ENCODE results near the gene MIR17HG. TPM values are rescaled to one million over a fixed set of nuclear protein-coding genes. Genes with fewer than 3 reads are reported as not detected.
"Not testable (repeated sequence)": the region's sequence is repeated elsewhere in the genome, so short reads cannot be mapped to it uniquely, and the experiment has no call there.

MIR17HG gene
- total and polyA plus RNA-seq, 2 donors from 2014 or later, result 1.2 to 5.7 TPM

DNA sequence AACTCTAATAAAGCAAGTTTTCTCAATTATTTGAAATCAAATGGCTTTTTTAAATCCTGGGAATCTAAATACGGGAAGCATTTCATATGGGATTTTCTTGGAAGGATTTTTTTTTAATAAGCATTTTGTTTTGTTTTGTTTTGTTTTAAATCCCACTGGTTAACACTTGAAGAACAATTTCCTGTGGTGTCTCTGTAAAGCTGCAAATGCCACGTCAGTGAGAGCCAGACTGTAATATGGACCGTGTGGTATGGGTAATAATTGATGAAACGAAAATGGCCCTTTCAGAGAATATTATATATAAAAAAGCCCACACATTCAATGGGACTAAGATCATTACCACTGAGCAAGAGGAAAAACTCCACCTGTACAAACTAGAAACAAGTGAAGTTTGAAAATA lies 33.9 kb upstream of the MIR17HG start:
- H3K9me3 ChIP-seq (ENCODE audit: control insufficient read depth in 2 of 3, insufficient read depth in 1 of 3, low read length in 3 of 3), result no peaks in the 10 kb centered on the region
- no peak overlapping the region for H3K9ac ChIP-seq (ENCODE audit: low read length in 3 of 3)
- DNase-seq (no peak), FAIRE-seq (no peak)
- TF ChIP-seq, protein P1, sequence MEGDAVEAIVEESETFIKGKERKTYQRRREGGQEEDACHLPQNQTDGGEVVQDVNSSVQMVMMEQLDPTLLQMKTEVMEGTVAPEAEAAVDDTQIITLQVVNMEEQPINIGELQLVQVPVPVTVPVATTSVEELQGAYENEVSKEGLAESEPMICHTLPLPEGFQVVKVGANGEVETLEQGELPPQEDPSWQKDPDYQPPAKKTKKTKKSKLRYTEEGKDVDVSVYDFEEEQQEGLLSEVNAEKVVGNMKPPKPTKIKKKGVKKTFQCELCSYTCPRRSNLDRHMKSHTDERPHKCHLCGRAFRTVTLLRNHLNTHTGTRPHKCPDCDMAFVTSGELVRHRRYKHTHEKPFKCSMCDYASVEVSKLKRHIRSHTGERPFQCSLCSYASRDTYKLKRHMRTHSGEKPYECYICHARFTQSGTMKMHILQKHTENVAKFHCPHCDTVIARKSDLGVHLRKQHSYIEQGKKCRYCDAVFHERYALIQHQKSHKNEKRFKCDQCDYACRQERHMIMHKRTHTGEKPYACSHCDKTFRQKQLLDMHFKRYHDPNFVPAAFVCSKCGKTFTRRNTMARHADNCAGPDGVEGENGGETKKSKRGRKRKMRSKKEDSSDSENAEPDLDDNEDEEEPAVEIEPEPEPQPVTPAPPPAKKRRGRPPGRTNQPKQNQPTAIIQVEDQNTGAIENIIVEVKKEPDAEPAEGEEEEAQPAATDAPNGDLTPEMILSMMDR (IDR thresholded peaks at IDR 0.05; ENCODE audit: borderline replicate concordance, extremely low read depth, insufficient read depth), result no peak
- no peaks in the 10 kb centered on the region for H3K27me3 ChIP-seq (ENCODE audit: control insufficient read depth, insufficient read depth, low read length)
- no peaks in the 10 kb centered on the region for H3K4me1 ChIP-seq (ENCODE audit: control insufficient read depth in 2 of 3, insufficient read depth in 2 of 3, low read depth in 1 of 3, low read length in 3 of 3)
- no peaks in the 10 kb centered on the region for H3K36me3 ChIP-seq (ENCODE audit: control insufficient read depth in 2 of 3, insufficient read depth in 3 of 3, low read length in 3 of 3)
- H3K27ac ChIP-seq (ENCODE audit: low read depth in 2 of 2, low read length in 2 of 2), result no peak overlapping the region
- intact Hi-C loops (cut with DNase I), result no loop called here
- no peak overlapping the region for H3K4me3 ChIP-seq (ENCODE audit: low read length in 3 of 3)

DNA sequence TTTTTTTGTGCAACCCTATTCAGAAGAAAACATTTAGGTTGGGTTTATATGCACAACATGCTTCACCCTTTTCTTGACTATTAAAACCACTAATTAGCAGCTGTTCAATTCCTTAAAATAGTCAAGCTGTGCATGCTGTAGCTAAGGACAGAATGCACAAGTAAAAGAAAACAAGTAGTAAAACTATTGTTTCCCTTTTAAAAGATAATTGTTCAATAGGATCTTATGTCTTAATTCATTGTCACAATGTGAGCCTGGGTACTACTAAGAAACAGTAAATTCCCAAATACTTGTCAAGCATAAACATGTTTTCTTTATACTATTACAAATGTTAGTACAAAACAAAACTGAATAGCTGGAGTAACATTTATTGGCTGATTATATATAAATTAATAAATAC lies 32.6 kb upstream of the MIR17HG start:
- no peak overlapping the region for H3K9ac ChIP-seq (ENCODE audit: low read length in 3 of 3)
- no peaks in the 10 kb centered on the region for H3K4me1 ChIP-seq (ENCODE audit: control insufficient read depth in 2 of 3, insufficient read depth in 2 of 3, low read depth in 1 of 3, low read length in 3 of 3)
- TF ChIP-seq, protein P1 (IDR thresholded peaks at IDR 0.05; ENCODE audit: borderline replicate concordance, extremely low read depth, insufficient read depth), result no peak
- no peak overlapping the region for H3K4me3 ChIP-seq (ENCODE audit: low read length in 3 of 3)
- intact Hi-C loops (cut with DNase I), result no loop called here
- DNase-seq (no peak), FAIRE-seq (no peak)
- H3K27me3 ChIP-seq (ENCODE audit: control insufficient read depth, insufficient read depth, low read length), result no peaks in the 10 kb centered on the region
- no peaks in the 10 kb centered on the region for H3K36me3 ChIP-seq (ENCODE audit: control insufficient read depth in 2 of 3, insufficient read depth in 3 of 3, low read length in 3 of 3)
- no peak overlapping the region for H3K27ac ChIP-seq (ENCODE audit: low read depth in 2 of 2, low read length in 2 of 2)
- H3K9me3 ChIP-seq (ENCODE audit: control insufficient read depth in 2 of 3, insufficient read depth in 1 of 3, low read length in 3 of 3), result no peaks in the 10 kb centered on the region

DNA sequence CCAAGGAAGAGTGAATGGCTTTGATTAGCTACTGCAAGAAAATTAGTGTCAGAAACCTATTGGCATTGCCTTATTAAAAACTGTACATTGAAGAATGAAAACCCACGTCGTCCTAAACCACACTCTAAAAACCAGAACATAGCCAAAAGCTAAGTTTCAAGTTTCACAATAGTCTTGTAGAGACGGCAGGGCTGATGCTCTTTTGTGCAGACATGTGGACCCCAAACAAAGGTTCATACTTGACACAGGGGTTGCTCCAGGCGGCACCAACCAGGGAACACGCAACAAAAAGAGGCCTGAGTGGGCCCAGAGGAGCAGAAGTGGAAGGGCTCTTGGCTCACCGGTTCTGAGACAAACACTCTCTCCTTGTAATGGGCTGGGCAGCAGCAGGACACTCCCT lies 28.6 kb upstream of the MIR17HG start:
- H3K9ac ChIP-seq (ENCODE audit: low read length in 3 of 3), result no peak overlapping the region
- no peak overlapping the region for H3K4me3 ChIP-seq (ENCODE audit: low read length in 3 of 3)
- intact Hi-C loops (cut with DNase I), result no loop called here
- no peaks in the 10 kb centered on the region for H3K4me1 ChIP-seq (ENCODE audit: control insufficient read depth in 2 of 3, insufficient read depth in 2 of 3, low read depth in 1 of 3, low read length in 3 of 3)
- H3K36me3 ChIP-seq (ENCODE audit: control insufficient read depth in 2 of 3, insufficient read depth in 3 of 3, low read length in 3 of 3), result no peaks in the 10 kb centered on the region
- no peak overlapping the region for H3K27ac ChIP-seq (ENCODE audit: low read depth in 2 of 2, low read length in 2 of 2)
- no peak for DNase-seq
- H3K9me3 ChIP-seq (ENCODE audit: control insufficient read depth in 2 of 3, insufficient read depth in 1 of 3, low read length in 3 of 3), result no peaks in the 10 kb centered on the region
- FAIRE-seq, result no peak
- no peaks in the 10 kb centered on the region for H3K27me3 ChIP-seq (ENCODE audit: control insufficient read depth, insufficient read depth, low read length)
- TF ChIP-seq, protein P1 (IDR thresholded peaks at IDR 0.05; ENCODE audit: borderline replicate concordance, extremely low read depth, insufficient read depth), result no peak

DNA sequence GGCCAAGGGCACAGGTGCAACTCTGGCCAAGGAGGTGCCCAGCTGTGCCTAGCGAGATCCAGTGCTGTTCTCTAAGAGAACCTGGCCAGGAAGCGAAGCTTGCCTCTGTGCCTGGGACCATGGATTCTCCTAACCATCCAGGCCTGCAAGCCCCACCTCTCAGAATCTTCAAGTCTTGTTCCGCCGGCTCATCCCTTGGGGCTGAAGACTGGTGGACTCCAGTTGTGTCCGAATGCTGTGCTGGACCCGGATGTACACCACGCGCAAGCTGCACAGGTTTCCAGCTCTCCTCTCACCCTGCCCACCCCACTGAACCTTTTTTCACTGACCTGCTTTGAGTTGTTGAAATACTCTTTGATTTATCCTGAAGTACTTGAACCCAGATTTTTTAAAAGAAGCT lies 27.5 kb upstream of the MIR17HG start:
- Histone ChIP-seq H3K4me3 (ENCODE audit: low read length in 3 of 3) (no peak overlapping the region), H3K27ac (ENCODE audit: low read depth in 2 of 2, low read length in 2 of 2) (no peak overlapping the region)
- FAIRE-seq, result no peak

DNA sequence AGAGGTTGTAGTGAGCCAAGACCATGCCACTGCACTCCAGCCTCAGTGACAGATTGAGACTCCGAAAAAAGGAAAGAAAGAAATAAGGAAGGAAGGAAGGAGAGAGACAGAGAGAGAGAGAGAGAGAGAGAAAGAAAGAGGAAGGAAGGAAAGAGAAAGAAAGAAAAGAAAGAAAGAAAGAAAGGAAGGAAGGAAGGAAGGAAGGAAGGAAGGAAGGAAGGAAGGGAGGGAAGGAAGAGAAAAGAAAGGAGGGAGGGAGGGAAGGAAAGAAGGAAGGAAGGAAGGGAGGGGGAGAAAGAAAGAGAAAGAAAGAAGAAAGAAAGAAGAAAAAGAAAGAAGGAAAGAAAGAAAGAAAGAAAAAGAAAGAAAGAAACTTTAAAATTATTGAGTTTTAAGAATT lies 26.5 kb upstream of the MIR17HG start:
- H3K4me1 ChIP-seq (ENCODE audit: control insufficient read depth in 2 of 3, insufficient read depth in 2 of 3, low read depth in 1 of 3, low read length in 3 of 3); FAIRE-seq; H3K27me3 ChIP-seq (ENCODE audit: control insufficient read depth, insufficient read depth, low read length); H3K9ac ChIP-seq (ENCODE audit: low read length in 3 of 3); H3K36me3 ChIP-seq (ENCODE audit: control insufficient read depth in 2 of 3, insufficient read depth in 3 of 3, low read length in 3 of 3); H3K27ac ChIP-seq (ENCODE audit: low read depth in 2 of 2, low read length in 2 of 2); DNase-seq; H3K4me3 ChIP-seq (ENCODE audit: low read length in 3 of 3); intact Hi-C loops (cut with DNase I); H3K9me3 ChIP-seq (ENCODE audit: control insufficient read depth in 2 of 3, insufficient read depth in 1 of 3, low read length in 3 of 3): not testable (repeated sequence)

More for the DNA sequence above, 27.5 kb upstream of the MIR17HG start:
- H3K27me3 ChIP-seq (ENCODE audit: control insufficient read depth, insufficient read depth, low read length), result no peaks in the 10 kb centered on the region
- no peaks in the 10 kb centered on the region for H3K4me1 ChIP-seq (ENCODE audit: control insufficient read depth in 2 of 3, insufficient read depth in 2 of 3, low read depth in 1 of 3, low read length in 3 of 3)
- no peak overlapping the region for H3K9ac ChIP-seq (ENCODE audit: low read length in 3 of 3)
- intact Hi-C loops (cut with DNase I), result no loop called here
- no peaks in the 10 kb centered on the region for H3K36me3 ChIP-seq (ENCODE audit: control insufficient read depth in 2 of 3, insufficient read depth in 3 of 3, low read length in 3 of 3)
- DNase-seq, result peak in 1 of 5 donors; percentile 52
- TF ChIP-seq, protein P1 (IDR thresholded peaks at IDR 0.05; ENCODE audit: borderline replicate concordance, extremely low read depth, insufficient read depth), result no peak
- H3K9me3 ChIP-seq (ENCODE audit: control insufficient read depth in 2 of 3, insufficient read depth in 1 of 3, low read length in 3 of 3), result no peaks in the 10 kb centered on the region
